ENCODE results near the gene CERS5. TPM values are rescaled to one million over a fixed set of nuclear protein-coding genes. Genes with fewer than 3 reads are reported as not detected.
A peak's percentile ranks its signal among the peaks of the same experiment; 100 is the strongest.

The CERS5 gene
- total and polyA plus RNA-seq, 5 donors from 2014 or later, result 45.4 to 61.9 (median 57.1) TPM

- no peak overlapping the region for H3K27ac ChIP-seq (ENCODE audit: insufficient read depth, low read length, poor library complexity, severe bottlenecking)
- Mint-ChIP-seq H3K9me3 (no peaks in the 10 kb centered on the region), H3K27me3 (no peaks in the 10 kb centered on the region), H3K36me3 (peaks cover 17% of the 10 kb centered on the region), H3K4me1 (peaks cover 10 to 51% (median 29%) of the 10 kb centered on the region in 4 donors), H3K4me3 (no peak overlapping the region), H3K27ac (peak overlapping the region; percentile 24 to 96 (median 93))
- no peaks in the 10 kb centered on the region for H3K9me3 ChIP-seq (ENCODE audit: control insufficient read depth in 2 of 2, low read length in 2 of 2)
- DNase-seq (peak in 1 of 3 donors; percentile 20), ATAC-seq (ENCODE audit: low read depth in 2 of 2) (peak in 1 of 2 donors; percentile 30)
- no peak overlapping the region for H3K4me3 ChIP-seq (ENCODE audit: low read depth, low read length)
- peaks cover 27% of the 10 kb centered on the region for H3K4me1 ChIP-seq (ENCODE audit: control insufficient read depth, insufficient read depth, low read length, poor library complexity, severe bottlenecking)
- no peaks in the 10 kb centered on the region for H3K27me3 ChIP-seq (ENCODE audit: control insufficient read depth, insufficient read depth, low read length)
- peaks cover 11% of the 10 kb centered on the region for H3K36me3 ChIP-seq (ENCODE audit: control insufficient read depth, insufficient read depth, low read length)
Measured at GRCh38 chr12:50185970-50186663, 18.9 kb upstream of the CERS5 start.

DNA sequence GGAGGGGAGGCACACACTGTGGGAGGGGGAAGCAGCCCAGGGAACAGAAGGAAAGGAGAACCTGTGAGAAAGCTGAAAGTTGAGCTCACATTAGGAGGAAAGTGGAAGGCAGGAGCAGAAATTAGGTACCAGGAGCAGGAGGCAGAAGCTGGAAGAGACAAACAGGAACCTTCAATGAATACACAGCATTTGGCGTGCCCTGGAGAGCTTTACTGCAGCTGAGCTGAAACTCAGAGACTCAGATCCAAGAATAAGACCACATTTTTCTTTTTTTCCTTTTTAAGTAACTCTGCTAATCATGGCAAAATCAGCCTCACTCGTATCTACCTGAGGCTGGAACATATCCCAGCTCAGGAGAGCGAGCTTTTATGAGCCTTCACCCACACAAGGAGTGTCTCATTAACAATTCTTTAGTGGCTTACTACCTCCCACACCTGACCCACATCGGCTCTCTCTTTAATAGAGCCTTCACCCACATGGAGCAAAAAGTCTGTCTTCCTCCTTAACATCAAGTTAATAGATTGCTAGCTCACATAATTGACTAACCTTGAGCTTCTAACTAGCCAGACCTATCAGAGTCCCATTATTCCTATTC, 18.2 kb upstream of the CERS5 start:
- Mint-ChIP-seq H3K4me3 (no peak overlapping the region), H3K4me1 (peaks cover 10 to 49% (median 29%) of the 10 kb centered on the region in 4 donors)

DNA sequence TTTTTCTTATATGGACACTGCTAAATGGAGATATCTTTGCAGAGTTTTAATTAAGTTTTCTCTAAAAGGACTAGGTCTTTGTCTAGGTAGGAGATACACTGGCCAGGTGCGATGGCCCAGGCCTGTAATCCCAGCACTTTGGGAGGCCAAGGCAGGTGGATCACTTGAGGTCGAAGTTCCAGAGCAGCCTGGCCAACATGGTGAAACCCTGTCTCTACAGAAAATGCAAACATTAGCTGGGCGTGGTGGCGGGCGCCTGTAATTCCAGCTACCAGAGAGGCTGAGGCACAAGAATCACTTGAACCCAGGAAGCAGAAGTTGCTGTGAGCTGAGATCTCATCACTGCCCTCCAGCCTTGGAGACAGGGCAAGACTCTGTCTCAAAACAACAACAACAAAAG, 17.1 kb upstream of the CERS5 start:
- Histone ChIP-seq H3K4me3 (ENCODE audit: low read depth, low read length) (no peak overlapping the region), H3K9me3 (ENCODE audit: control insufficient read depth in 2 of 2, low read length in 2 of 2) (no peaks in the 10 kb centered on the region), H3K4me1 (ENCODE audit: control insufficient read depth, insufficient read depth, low read length, poor library complexity, severe bottlenecking) (peaks cover 25% of the 10 kb centered on the region), H3K27ac (ENCODE audit: insufficient read depth, low read length, poor library complexity, severe bottlenecking) (no peak overlapping the region), H3K27me3 (ENCODE audit: control insufficient read depth, insufficient read depth, low read length) (no peaks in the 10 kb centered on the region), H3K36me3 (ENCODE audit: control insufficient read depth, insufficient read depth, low read length) (peaks cover 12% of the 10 kb centered on the region)
- Mint-ChIP-seq H3K27ac (peak overlapping the region in 2 of 3 donors; percentile 75 to 93), H3K36me3 (peaks cover 18% of the 10 kb centered on the region), H3K9me3 (no peaks in the 10 kb centered on the region), H3K4me3 (no peak overlapping the region), H3K27me3 (no peaks in the 10 kb centered on the region), H3K4me1 (peaks cover 7 to 40% (median 28%) of the 10 kb centered on the region in 4 donors)
- ATAC-seq (ENCODE audit: low read depth in 2 of 2), result no peak
- DNase-seq, result no peak

More for the DNA sequence above, 18.2 kb upstream of the CERS5 start:
- Mint-ChIP-seq H3K27me3 (no peaks in the 10 kb centered on the region), H3K27ac (peak overlapping the region; percentile 24 to 96 (median 93)), H3K36me3 (peaks cover 18% of the 10 kb centered on the region), H3K9me3 (no peaks in the 10 kb centered on the region)
- Histone ChIP-seq H3K36me3 (ENCODE audit: control insufficient read depth, insufficient read depth, low read length) (peaks cover 12% of the 10 kb centered on the region), H3K27ac (ENCODE audit: insufficient read depth, low read length, poor library complexity, severe bottlenecking) (no peak overlapping the region), H3K4me1 (ENCODE audit: control insufficient read depth, insufficient read depth, low read length, poor library complexity, severe bottlenecking) (peaks cover 27% of the 10 kb centered on the region), H3K4me3 (ENCODE audit: low read depth, low read length) (no peak overlapping the region), H3K9me3 (ENCODE audit: control insufficient read depth in 2 of 2, low read length in 2 of 2) (no peaks in the 10 kb centered on the region), H3K27me3 (ENCODE audit: control insufficient read depth, insufficient read depth, low read length) (no peaks in the 10 kb centered on the region)
- DNase-seq (no peak), ATAC-seq (ENCODE audit: low read depth in 2 of 2) (no peak)

GRCh38 chr12:50182461-50182860, 15.3 kb upstream of the CERS5 start:
- H3K27me3 ChIP-seq (ENCODE audit: control insufficient read depth, insufficient read depth, low read length), result no peaks in the 10 kb centered on the region
- Mint-ChIP-seq H3K4me3 (no peak overlapping the region), H3K9me3 (no peaks in the 10 kb centered on the region), H3K27me3 (no peaks in the 10 kb centered on the region), H3K4me1 (peaks cover 0 to 24% (median 16%) of the 10 kb centered on the region in 4 donors), H3K27ac (no peak overlapping the region), H3K36me3 (peaks cover 18% of the 10 kb centered on the region)
- no peak for DNase-seq
- H3K4me3 ChIP-seq (ENCODE audit: low read depth, low read length), result no peak overlapping the region
- ATAC-seq (ENCODE audit: low read depth in 2 of 2), result no peak
- H3K4me1 ChIP-seq (ENCODE audit: control insufficient read depth, insufficient read depth, low read length, poor library complexity, severe bottlenecking), result peaks cover 10% of the 10 kb centered on the region
- no peaks in the 10 kb centered on the region for H3K9me3 ChIP-seq (ENCODE audit: control insufficient read depth in 2 of 2, low read length in 2 of 2)
- H3K27ac ChIP-seq (ENCODE audit: insufficient read depth, low read length, poor library complexity, severe bottlenecking), result no peak overlapping the region
- peaks cover 24% of the 10 kb centered on the region for H3K36me3 ChIP-seq (ENCODE audit: control insufficient read depth, insufficient read depth, low read length)

- no peak for DNase-seq
- Mint-ChIP-seq H3K27me3 (no peaks in the 10 kb centered on the region), H3K36me3 (peaks cover 26% of the 10 kb centered on the region), H3K9me3 (no peaks in the 10 kb centered on the region), H3K27ac (peak overlapping the region in 1 of 3 donors; percentile 49), H3K4me1 (peaks cover 0 to 16% (median 10%) of the 10 kb centered on the region in 4 donors), H3K4me3 (no peak overlapping the region)
- no peaks in the 10 kb centered on the region for H3K27me3 ChIP-seq (ENCODE audit: control insufficient read depth, insufficient read depth, low read length)
- no peaks in the 10 kb centered on the region for H3K9me3 ChIP-seq (ENCODE audit: control insufficient read depth in 2 of 2, low read length in 2 of 2)
- ATAC-seq (ENCODE audit: low read depth in 2 of 2), result no peak
- H3K4me3 ChIP-seq (ENCODE audit: low read depth, low read length), result no peak overlapping the region
- H3K36me3 ChIP-seq (ENCODE audit: control insufficient read depth, insufficient read depth, low read length), result peaks cover 32% of the 10 kb centered on the region
- H3K27ac ChIP-seq (ENCODE audit: insufficient read depth, low read length, poor library complexity, severe bottlenecking), result no peak overlapping the region
- H3K4me1 ChIP-seq (ENCODE audit: control insufficient read depth, insufficient read depth, low read length, poor library complexity, severe bottlenecking), result peaks cover 2% of the 10 kb centered on the region
Measured at GRCh38 chr12:50181691-50182090, 14.5 kb upstream of the CERS5 start.

DNA sequence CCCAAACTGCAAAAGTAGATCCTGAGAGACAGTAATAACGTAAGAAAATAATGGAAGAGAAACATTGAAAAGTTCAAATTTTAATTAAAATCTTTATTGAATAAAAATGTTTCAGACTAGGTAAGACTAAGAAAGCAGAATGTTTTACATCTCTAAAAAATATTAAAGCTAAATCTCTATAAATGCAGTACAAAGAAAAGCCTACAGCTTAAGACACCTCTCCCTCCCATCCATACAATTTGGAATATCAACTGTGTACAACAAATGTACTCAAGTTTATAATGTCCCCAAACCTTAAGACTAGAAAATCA, 8.5 kb upstream of the CERS5 start:
- H3K36me3 ChIP-seq (ENCODE audit: control insufficient read depth, insufficient read depth, low read length), result peaks cover 27% of the 10 kb centered on the region
- no peaks in the 10 kb centered on the region for H3K9me3 ChIP-seq (ENCODE audit: control insufficient read depth in 2 of 2, low read length in 2 of 2)
- H3K4me3 ChIP-seq (ENCODE audit: low read depth, low read length), result no peak overlapping the region
- no peaks in the 10 kb centered on the region for H3K4me1 Mint-ChIP-seq
- DNase-seq (no peak), ATAC-seq (ENCODE audit: low read depth in 2 of 2) (no peak)
- no peak overlapping the region for H3K27ac ChIP-seq (ENCODE audit: insufficient read depth, low read length, poor library complexity, severe bottlenecking)
- no peaks in the 10 kb centered on the region for H3K9me3 Mint-ChIP-seq
- H3K27me3 ChIP-seq (ENCODE audit: control insufficient read depth, insufficient read depth, low read length), result no peaks in the 10 kb centered on the region
- H3K27me3 Mint-ChIP-seq, result no peaks in the 10 kb centered on the region
- peaks cover 17% of the 10 kb centered on the region for H3K36me3 Mint-ChIP-seq
- no peaks in the 10 kb centered on the region for H3K4me1 ChIP-seq (ENCODE audit: control insufficient read depth, insufficient read depth, low read length, poor library complexity, severe bottlenecking)
- peak overlapping the region in 1 of 4 donors; percentile 2 for H3K4me3 Mint-ChIP-seq
- no peak overlapping the region for H3K27ac Mint-ChIP-seq

- H3K27ac ChIP-seq (ENCODE audit: insufficient read depth, low read length, poor library complexity, severe bottlenecking), result no peak overlapping the region
- H3K4me3 Mint-ChIP-seq, result peak overlapping the region in 1 of 4 donors; percentile 2
- peaks cover 27% of the 10 kb centered on the region for H3K36me3 ChIP-seq (ENCODE audit: control insufficient read depth, insufficient read depth, low read length)
- H3K27me3 Mint-ChIP-seq, result no peaks in the 10 kb centered on the region
- H3K36me3 Mint-ChIP-seq, result peaks cover 17% of the 10 kb centered on the region
- H3K4me1 ChIP-seq (ENCODE audit: control insufficient read depth, insufficient read depth, low read length, poor library complexity, severe bottlenecking), result no peaks in the 10 kb centered on the region
- no peak overlapping the region for H3K4me3 ChIP-seq (ENCODE audit: low read depth, low read length)
- ATAC-seq (ENCODE audit: low read depth in 2 of 2), result no peak
- H3K9me3 Mint-ChIP-seq, result no peaks in the 10 kb centered on the region
- peak; percentile 13 to 70 (median 67) for DNase-seq
- H3K27ac Mint-ChIP-seq, result no peak overlapping the region
- H3K27me3 ChIP-seq (ENCODE audit: control insufficient read depth, insufficient read depth, low read length), result no peaks in the 10 kb centered on the region
- H3K9me3 ChIP-seq (ENCODE audit: control insufficient read depth in 2 of 2, low read length in 2 of 2), result no peaks in the 10 kb centered on the region
- no peaks in the 10 kb centered on the region for H3K4me1 Mint-ChIP-seq
Measured at GRCh38 chr12:50174971-50175715, 8.0 kb upstream of the CERS5 start.
